GM19193 (cell line): ENCODE measurements around the gene FUT1.

ENCODE experiments used
- POLR2A ChIP-seq: IDR thresholded peaks from 4 replicates; pipeline ENCODE4 v1.6.1; 2011; ENCODE audit not compliant: insufficient read depth, insufficient read length; ENCODE audit errors: extremely low read depth

Gene FUT1

GRCh38 chr19:48746738-48747575, 5.5 kb downstream of the FUT1 start, which contains the start of gene IZUMO1:
Gene IZUMO1 (minus strand): TSS chr19:48746909. CDS start chr19:48745859, 1,050 bp downstream.
- TF ChIP-seq POLR2A = no peak

- no peak for TF ChIP-seq POLR2A
Measured at GRCh38 chr19:48746110-48746509, 6.3 kb downstream of the FUT1 start.

GRCh38 chr19:48745208-48745995, 7.0 kb downstream of the FUT1 start:
- no peak for TF ChIP-seq POLR2A

- no peak for TF ChIP-seq POLR2A
Measured at GRCh38 chr19:48742096-48742495, 10.3 kb downstream of the FUT1 start.

- TF ChIP-seq POLR2A = no peak
Measured at GRCh38 chr19:48741129-48741999, 11.1 kb downstream of the FUT1 start.

GRCh38 chr19:48740164-48740972, 12.1 kb downstream of the FUT1 start, which contains the start of gene RASIP1:
Gene RASIP1 (minus strand): TSS chr19:48740610. CDS start chr19:48740282, 328 bp downstream.
- no peak for TF ChIP-seq POLR2A

- TF ChIP-seq POLR2A = no peak
Measured at GRCh38 chr19:48739404-48740163, 12.9 kb downstream of the FUT1 start.

GRCh38 chr19:48738557-48739403, 13.7 kb downstream of the FUT1 start:
- no peak for TF ChIP-seq POLR2A

GRCh38 chr19:48737360-48737998, 15.0 kb downstream of the FUT1 start:
- TF ChIP-seq POLR2A = no peak

GRCh38 chr19:48735031-48735615, 17.3 kb downstream of the FUT1 start:
- TF ChIP-seq POLR2A = no peak

GRCh38 chr19:48734625-48735024, 17.8 kb downstream of the FUT1 start:
- no peak for TF ChIP-seq POLR2A
